Vagina (tissue), 2 donors: ENCODE results near the gene BCL2L13.

Source experiments
- POLR2A ChIP-seq, 2 donors: fragments of 450-650 bp; IDR thresholded peaks; one replicate each; pipeline ENCODE4 v1.6.1; 2017; ENCODE audit warnings: antibody characterized with exemption in 2 of 2, mild to moderate bottlenecking in 2 of 2, moderate library complexity in 2 of 2
- POLR2AphosphoS5 ChIP-seq, 2 donors: sonication (generic); formaldehyde crosslinking; IDR thresholded peaks; one replicate each; pipeline ENCODE4 v1.9.0; 2017; ENCODE audit warnings: antibody characterized with exemption in 2 of 2, mild to moderate bottlenecking in 2 of 2, low read depth in 1 of 2; ENCODE audit not compliant: insufficient read depth in 1 of 2
- TF ChIP-seq, protein P1 (sequence below), 3 experiments: fragments of 450-650 bp in 2 of 3; fragments of 200-600 bp in 1 of 3; sonication (generic) in 1 of 3; IDR thresholded peaks; one replicate each; pipeline ENCODE4 v1.5.1; 2017 to 2019; ENCODE audit warnings: antibody characterized with exemption in 3 of 3, mild to moderate bottlenecking in 2 of 3, moderate library complexity in 2 of 3

GRCh38 chr22:17641269-17641668 lies 2.7 kb downstream of the BCL2L13 start:
- TF ChIP-seq, protein P1, sequence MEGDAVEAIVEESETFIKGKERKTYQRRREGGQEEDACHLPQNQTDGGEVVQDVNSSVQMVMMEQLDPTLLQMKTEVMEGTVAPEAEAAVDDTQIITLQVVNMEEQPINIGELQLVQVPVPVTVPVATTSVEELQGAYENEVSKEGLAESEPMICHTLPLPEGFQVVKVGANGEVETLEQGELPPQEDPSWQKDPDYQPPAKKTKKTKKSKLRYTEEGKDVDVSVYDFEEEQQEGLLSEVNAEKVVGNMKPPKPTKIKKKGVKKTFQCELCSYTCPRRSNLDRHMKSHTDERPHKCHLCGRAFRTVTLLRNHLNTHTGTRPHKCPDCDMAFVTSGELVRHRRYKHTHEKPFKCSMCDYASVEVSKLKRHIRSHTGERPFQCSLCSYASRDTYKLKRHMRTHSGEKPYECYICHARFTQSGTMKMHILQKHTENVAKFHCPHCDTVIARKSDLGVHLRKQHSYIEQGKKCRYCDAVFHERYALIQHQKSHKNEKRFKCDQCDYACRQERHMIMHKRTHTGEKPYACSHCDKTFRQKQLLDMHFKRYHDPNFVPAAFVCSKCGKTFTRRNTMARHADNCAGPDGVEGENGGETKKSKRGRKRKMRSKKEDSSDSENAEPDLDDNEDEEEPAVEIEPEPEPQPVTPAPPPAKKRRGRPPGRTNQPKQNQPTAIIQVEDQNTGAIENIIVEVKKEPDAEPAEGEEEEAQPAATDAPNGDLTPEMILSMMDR (IDR thresholded peaks at IDR 0.05): no peak
- TF ChIP-seq POLR2A (IDR thresholded peaks at IDR 0.05) (no peak), POLR2AphosphoS5 (IDR thresholded peaks at IDR 0.05; ENCODE audit: insufficient read depth in 1 of 2, low read depth in 1 of 2) (no peak)
